Kidney (tissue), 14 donors: ENCODE data around the gene E2F4. TPM values are rescaled to one million over a fixed set of nuclear protein-coding genes. Genes with fewer than 3 reads are reported as not detected.
A peak's percentile ranks its signal among the peaks of the same experiment; 100 is the strongest.

Experiments used
- DNase-seq, 5 donors: peaks; one replicate each; pipeline ENCODE4 v3.0.0-alpha.2; 2013 to 2020
- FAIRE-seq: peaks from 2 replicates; lab custom pipeline; 2012; peaks lifted over from hg19 to GRCh38; lab: Jason Lieb, UNC
- H3K27ac ChIP-seq, 2 donors: one replicate each; pipeline ENCODE4 v1.7.0; 2013; ENCODE audit warnings: low read depth in 2 of 2, low read length in 2 of 2, inconsistent platforms in 1 of 2
- H3K27me3 ChIP-seq: one replicate; pipeline ENCODE4 v1.7.1; 2013; ENCODE audit warnings: low read length, inconsistent platforms; ENCODE audit not compliant: control insufficient read depth, insufficient read depth
- H3K36me3 ChIP-seq, 3 donors: one replicate each; pipeline versions ENCODE4 v1.7.0 to v1.7.1; 2013; ENCODE audit warnings: low read length in 3 of 3, control low read depth in 1 of 3, inconsistent platforms in 1 of 3; ENCODE audit not compliant: insufficient read depth in 3 of 3, control insufficient read depth in 2 of 3
- H3K4me1 ChIP-seq, 3 donors: one replicate each; pipeline versions ENCODE4 v1.7.0 to v1.7.1; 2013; ENCODE audit warnings: low read length in 3 of 3, inconsistent platforms in 1 of 3, low read depth in 1 of 3; ENCODE audit not compliant: control insufficient read depth in 2 of 3, insufficient read depth in 2 of 3
- H3K4me3 ChIP-seq, 3 donors: one replicate each; pipeline versions ENCODE4 v1.7.0 to v1.8.1; 2013; ENCODE audit warnings: low read length in 3 of 3, control low read depth in 1 of 3, inconsistent platforms in 1 of 3
- H3K9ac ChIP-seq, 3 donors: one replicate each; pipeline versions ENCODE4 v1.7.0 to v1.7.1; 2013; ENCODE audit warnings: low read length in 3 of 3, control low read depth in 1 of 3, inconsistent platforms in 1 of 3
- H3K9me3 ChIP-seq, 3 donors: one replicate each; pipeline versions ENCODE4 v1.7.0 to v1.7.1; 2013; ENCODE audit warnings: low read length in 3 of 3, control low read depth in 1 of 3, inconsistent platforms in 1 of 3; ENCODE audit not compliant: control insufficient read depth in 2 of 3, insufficient read depth in 1 of 3
- CTCF ChIP-seq: IDR thresholded peaks from 3 replicates; pipeline ENCODE4 v1.5.1; 2012; ENCODE audit warnings: mild to moderate bottlenecking, moderate library complexity, borderline replicate concordance; ENCODE audit not compliant: insufficient read depth; ENCODE audit errors: extremely low read depth
- intact Hi-C: fragments of 100-400 bp; cut with DNase I; formaldehyde crosslinking; loops from one replicate; pipeline ENCODE4 v1.11.1; 2022
- polyA plus RNA-seq: library from polyadenylated mRNA; stranded (reverse); fragments of 350-450 nt; fragmentation: Illumina TruSeq; extraction: RNeasy Lipid Tissue Mini Kit (QIAGEN cat#74804); gene quantifications from one replicate; pipeline ENCODE4 v1.2.3, GENCODE V29; 2014; ENCODE audit warnings: low read depth, low replicate concordance; ENCODE audit not compliant: insufficient read depth
- total RNA-seq: library from RNA; stranded (reverse); fragmentation: NEBNext Ultra II Directional; extraction: Animal tissue kit (Norgen Biotek cat#: 25700); gene quantifications from one replicate; pipeline ENCODE4 v1.2.1, GENCODE V29; 2021
- donor health status: control.
- donor health status: control.
- donor health status: control.
- donor health status: control.
- donor health status: control.
- donor health status: DM: yes; HTN: yes; CAD: no.
- donor health status: Normal renal cell carcinoma (clear cell type).

The E2F4 gene
- total and polyA plus RNA-seq, 2 donors from 2014 or later, result 39.1 to 54.4 TPM

GRCh38 chr16:67174706-67175231 lies 17.2 kb upstream of the E2F4 start:
- Histone ChIP-seq H3K4me1 (peaks cover 0 to 41% (median 9%) of the 10 kb centered on the region in 3 donors), H3K9ac (peak overlapping the region in 1 of 3 donors; percentile 71), H3K27ac (peak overlapping the region; percentile 81 to 90), H3K4me3 (peak overlapping the region in 2 of 3 donors; percentile 29 to 64), H3K36me3 (no peaks in the 10 kb centered on the region), H3K27me3 (peaks cover 16% of the 10 kb centered on the region), H3K9me3 (no peaks in the 10 kb centered on the region)
- DNase-seq (peak in 2 of 5 donors; percentile 57 to 82), FAIRE-seq (no peak)
- no peak for TF ChIP-seq CTCF
- intact Hi-C loops, result no loop called here

GRCh38 chr16:67176662-67177061 lies 15.3 kb upstream of the E2F4 start:
- Histone ChIP-seq H3K9ac (no peak overlapping the region), H3K4me3 (no peak overlapping the region), H3K4me1 (peaks cover 0 to 33% (median 5%) of the 10 kb centered on the region in 3 donors), H3K27me3 (peaks cover 14% of the 10 kb centered on the region), H3K36me3 (no peaks in the 10 kb centered on the region), H3K9me3 (no peaks in the 10 kb centered on the region), H3K27ac (no peak overlapping the region)
- DNase-seq (peak in 1 of 5 donors; percentile 80), FAIRE-seq (no peak)
- intact Hi-C loops, result no loop called here
- no peak for TF ChIP-seq CTCF

GRCh38 chr16:67177743-67178699 lies 13.9 kb upstream of the E2F4 start:
- Histone ChIP-seq H3K4me1 (peaks cover 0 to 37% (median 6%) of the 10 kb centered on the region in 3 donors), H3K9ac (peak overlapping the region in 1 of 3 donors; percentile 22), H3K36me3 (no peaks in the 10 kb centered on the region), H3K4me3 (peak overlapping the region; percentile 6 to 62 (median 50)), H3K9me3 (no peaks in the 10 kb centered on the region), H3K27me3 (peaks cover 11% of the 10 kb centered on the region), H3K27ac (peak overlapping the region in 1 of 2 donors; percentile 53)
- intact Hi-C loops, result no loop called here
- peak; percentile 70 to 94 (median 77) for DNase-seq
- peak; percentile 3 for TF ChIP-seq CTCF
- FAIRE-seq, result no peak
